Measurements from ENCODE around the gene IL16. TPM values are rescaled to one million over a fixed set of nuclear protein-coding genes. Genes with fewer than 3 reads are reported as not detected.

IL16 gene
- total and polyA plus RNA-seq, 2 donors from 2014 or later, result 1.4 to 19.9 TPM

- Histone ChIP-seq H3K4me3 (ENCODE audit: low read length in 3 of 3) (no peak overlapping the region), H3K27me3 (ENCODE audit: control insufficient read depth, insufficient read depth, low read length) (no peaks in the 10 kb centered on the region), H3K27ac (ENCODE audit: low read depth in 2 of 2, low read length in 2 of 2) (no peak overlapping the region), H3K9ac (ENCODE audit: low read length in 3 of 3) (no peak overlapping the region), H3K4me1 (ENCODE audit: control insufficient read depth in 2 of 3, insufficient read depth in 2 of 3, low read depth in 1 of 3, low read length in 3 of 3) (peaks cover 0 to 3% (median 0%) of the 10 kb centered on the region in 3 donors), H3K9me3 (ENCODE audit: control insufficient read depth in 2 of 3, insufficient read depth in 1 of 3, low read length in 3 of 3) (no peaks in the 10 kb centered on the region), H3K36me3 (ENCODE audit: control insufficient read depth in 2 of 3, insufficient read depth in 3 of 3, low read length in 3 of 3) (no peaks in the 10 kb centered on the region)
- intact Hi-C loops (cut with DNase I), result no loop called here
- DNase-seq, result no peak
- no peak for FAIRE-seq
- TF ChIP-seq, protein P1, sequence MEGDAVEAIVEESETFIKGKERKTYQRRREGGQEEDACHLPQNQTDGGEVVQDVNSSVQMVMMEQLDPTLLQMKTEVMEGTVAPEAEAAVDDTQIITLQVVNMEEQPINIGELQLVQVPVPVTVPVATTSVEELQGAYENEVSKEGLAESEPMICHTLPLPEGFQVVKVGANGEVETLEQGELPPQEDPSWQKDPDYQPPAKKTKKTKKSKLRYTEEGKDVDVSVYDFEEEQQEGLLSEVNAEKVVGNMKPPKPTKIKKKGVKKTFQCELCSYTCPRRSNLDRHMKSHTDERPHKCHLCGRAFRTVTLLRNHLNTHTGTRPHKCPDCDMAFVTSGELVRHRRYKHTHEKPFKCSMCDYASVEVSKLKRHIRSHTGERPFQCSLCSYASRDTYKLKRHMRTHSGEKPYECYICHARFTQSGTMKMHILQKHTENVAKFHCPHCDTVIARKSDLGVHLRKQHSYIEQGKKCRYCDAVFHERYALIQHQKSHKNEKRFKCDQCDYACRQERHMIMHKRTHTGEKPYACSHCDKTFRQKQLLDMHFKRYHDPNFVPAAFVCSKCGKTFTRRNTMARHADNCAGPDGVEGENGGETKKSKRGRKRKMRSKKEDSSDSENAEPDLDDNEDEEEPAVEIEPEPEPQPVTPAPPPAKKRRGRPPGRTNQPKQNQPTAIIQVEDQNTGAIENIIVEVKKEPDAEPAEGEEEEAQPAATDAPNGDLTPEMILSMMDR (IDR thresholded peaks at IDR 0.05; ENCODE audit: borderline replicate concordance, extremely low read depth, insufficient read depth), result no peak
These were observed 18.3 kb upstream of the IL16 start for GRCh38 chr15:81178365-81178764.

- Histone ChIP-seq H3K36me3 (ENCODE audit: control insufficient read depth in 2 of 3, insufficient read depth in 3 of 3, low read length in 3 of 3) (no peaks in the 10 kb centered on the region), H3K9me3 (ENCODE audit: control insufficient read depth in 2 of 3, insufficient read depth in 1 of 3, low read length in 3 of 3) (no peaks in the 10 kb centered on the region), H3K4me3 (ENCODE audit: low read length in 3 of 3) (no peak overlapping the region), H3K9ac (ENCODE audit: low read length in 3 of 3) (no peak overlapping the region), H3K27ac (ENCODE audit: low read depth in 2 of 2, low read length in 2 of 2) (no peak overlapping the region), H3K4me1 (ENCODE audit: control insufficient read depth in 2 of 3, insufficient read depth in 2 of 3, low read depth in 1 of 3, low read length in 3 of 3) (peaks cover 0 to 3% (median 0%) of the 10 kb centered on the region in 3 donors), H3K27me3 (ENCODE audit: control insufficient read depth, insufficient read depth, low read length) (no peaks in the 10 kb centered on the region)
- TF ChIP-seq, protein P1 (IDR thresholded peaks at IDR 0.05; ENCODE audit: borderline replicate concordance, extremely low read depth, insufficient read depth), result no peak
- intact Hi-C loops (cut with DNase I), result no loop called here
- DNase-seq, result no peak
- FAIRE-seq, result no peak
These were observed 15.5 kb upstream of the IL16 start for GRCh38 chr15:81181220-81181619.

DNA sequence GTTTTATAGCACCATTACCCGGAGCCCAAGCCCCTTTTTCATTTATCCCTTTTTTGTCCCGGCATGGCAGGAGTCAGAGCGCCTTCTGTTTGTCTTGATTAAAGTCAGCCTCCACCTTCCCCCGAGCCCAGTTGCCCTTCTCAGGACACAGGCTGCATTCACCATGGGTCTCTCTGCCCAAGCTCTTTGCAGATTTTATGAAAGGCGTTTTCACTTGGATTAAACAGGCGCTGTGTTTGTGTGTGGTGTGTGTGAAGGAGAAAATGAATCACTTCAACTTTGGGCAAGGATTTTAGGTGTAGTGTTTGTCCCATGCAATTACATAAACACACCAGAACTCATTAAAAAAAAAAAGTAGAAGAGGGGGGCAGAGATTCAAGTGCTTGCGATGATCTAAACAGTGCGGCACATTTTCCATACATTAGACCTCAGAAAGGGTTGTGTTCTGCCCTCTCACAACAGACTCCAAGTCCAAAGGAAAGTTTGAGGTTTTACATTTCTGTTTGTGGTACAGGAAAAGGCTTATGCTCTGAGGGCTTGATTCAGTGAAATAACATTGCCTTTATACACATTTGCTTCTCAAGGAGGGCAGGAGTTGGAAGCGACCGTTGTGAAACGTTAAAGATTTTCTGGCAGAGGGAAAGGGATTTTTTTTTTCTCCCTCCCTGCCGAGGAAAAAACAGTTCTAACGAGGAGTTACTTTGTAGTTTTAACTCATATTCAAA is 14.5 kb upstream of the IL16 start:
- Histone ChIP-seq H3K27ac (ENCODE audit: low read depth in 2 of 2, low read length in 2 of 2) (no peak overlapping the region), H3K36me3 (ENCODE audit: control insufficient read depth in 2 of 3, insufficient read depth in 3 of 3, low read length in 3 of 3) (no peaks in the 10 kb centered on the region), H3K4me3 (ENCODE audit: low read length in 3 of 3) (peak overlapping the region in 1 of 3 donors; percentile 46)

More for the DNA sequence above, 14.5 kb upstream of the IL16 start:
- FAIRE-seq, result no peak
- intact Hi-C loops (cut with DNase I), result no loop called here
- no peak for DNase-seq
- Histone ChIP-seq H3K9me3 (ENCODE audit: control insufficient read depth in 2 of 3, insufficient read depth in 1 of 3, low read length in 3 of 3) (no peaks in the 10 kb centered on the region), H3K9ac (ENCODE audit: low read length in 3 of 3) (no peak overlapping the region), H3K27me3 (ENCODE audit: control insufficient read depth, insufficient read depth, low read length) (no peaks in the 10 kb centered on the region), H3K4me1 (ENCODE audit: control insufficient read depth in 2 of 3, insufficient read depth in 2 of 3, low read depth in 1 of 3, low read length in 3 of 3) (no peaks in the 10 kb centered on the region)
- TF ChIP-seq, protein P1 (IDR thresholded peaks at IDR 0.05; ENCODE audit: borderline replicate concordance, extremely low read depth, insufficient read depth), result no peak
